SU-DHL-6 (cell line): ENCODE results near the gene SLC25A28.

Source experiments
- EZH2phosphoT487 ChIP-seq: fragments of 200-600 bp; sonication (generic), shearing (Covaris generic); conservative IDR thresholded peaks from 2 replicates; pipeline ENCODE4 v1.6.1; 2018; ENCODE audit warnings: mild to moderate bottlenecking, antibody characterized with exemption, low read length, moderate library complexity, mixed read lengths
- TF ChIP-seq, protein P1 (sequence below): fragments of 200-600 bp; sonication (generic); IDR thresholded peaks from one replicate; pipeline ENCODE4 v1.5.1; 2017; ENCODE audit warnings: antibody characterized with exemption, mild to moderate bottlenecking, low read length, moderate library complexity; ENCODE audit not compliant: insufficient read depth, poor library complexity, severe bottlenecking

DNA sequence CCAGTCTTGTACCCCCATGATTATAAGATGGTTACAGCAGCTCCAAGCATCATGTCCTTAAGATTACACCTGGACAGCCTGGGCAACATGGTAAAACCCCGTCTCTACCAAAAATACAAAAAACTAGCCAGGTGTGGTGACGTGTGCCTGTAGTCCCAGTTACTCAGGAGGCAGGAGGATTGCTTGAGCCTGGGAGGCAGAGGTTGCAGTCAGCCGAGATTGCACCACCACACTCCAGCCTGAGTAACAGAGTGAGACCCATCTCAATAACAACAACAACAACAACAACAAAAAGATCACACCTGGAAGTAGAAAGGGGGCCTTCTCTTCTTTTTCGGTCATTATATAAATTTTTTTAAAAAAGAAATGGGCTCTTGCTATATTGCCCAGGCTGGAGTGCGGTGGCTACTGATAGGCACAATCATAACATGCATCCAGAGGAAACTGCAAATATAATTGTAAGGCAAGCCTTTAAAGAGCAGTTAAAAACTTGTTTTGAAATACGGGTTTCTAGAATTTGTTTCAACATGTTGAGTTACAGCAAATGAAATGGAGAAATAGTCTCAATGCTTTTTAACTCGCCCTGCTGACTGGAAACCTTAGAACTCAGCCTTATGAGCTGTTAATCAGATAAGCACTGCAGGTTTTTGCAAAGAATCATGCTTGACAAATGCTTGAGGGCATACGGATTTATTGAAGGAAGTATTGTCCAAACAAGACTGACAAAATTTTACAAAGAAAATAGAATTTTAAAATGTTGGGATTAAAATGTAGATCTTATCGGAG, 34.3 kb upstream of the SLC25A28 start:
- TF ChIP-seq, protein P1, sequence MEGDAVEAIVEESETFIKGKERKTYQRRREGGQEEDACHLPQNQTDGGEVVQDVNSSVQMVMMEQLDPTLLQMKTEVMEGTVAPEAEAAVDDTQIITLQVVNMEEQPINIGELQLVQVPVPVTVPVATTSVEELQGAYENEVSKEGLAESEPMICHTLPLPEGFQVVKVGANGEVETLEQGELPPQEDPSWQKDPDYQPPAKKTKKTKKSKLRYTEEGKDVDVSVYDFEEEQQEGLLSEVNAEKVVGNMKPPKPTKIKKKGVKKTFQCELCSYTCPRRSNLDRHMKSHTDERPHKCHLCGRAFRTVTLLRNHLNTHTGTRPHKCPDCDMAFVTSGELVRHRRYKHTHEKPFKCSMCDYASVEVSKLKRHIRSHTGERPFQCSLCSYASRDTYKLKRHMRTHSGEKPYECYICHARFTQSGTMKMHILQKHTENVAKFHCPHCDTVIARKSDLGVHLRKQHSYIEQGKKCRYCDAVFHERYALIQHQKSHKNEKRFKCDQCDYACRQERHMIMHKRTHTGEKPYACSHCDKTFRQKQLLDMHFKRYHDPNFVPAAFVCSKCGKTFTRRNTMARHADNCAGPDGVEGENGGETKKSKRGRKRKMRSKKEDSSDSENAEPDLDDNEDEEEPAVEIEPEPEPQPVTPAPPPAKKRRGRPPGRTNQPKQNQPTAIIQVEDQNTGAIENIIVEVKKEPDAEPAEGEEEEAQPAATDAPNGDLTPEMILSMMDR = no peak
- TF ChIP-seq EZH2phosphoT487 = no peak
